Subcutaneous adipose tissue (tissue), 4 donors: Measurements from ENCODE around the gene CERS1. TPM values are rescaled to one million over a fixed set of nuclear protein-coding genes. Genes with fewer than 3 reads are reported as not detected.

Experiments used
- total RNA-seq, 4 donors: library from RNA; depleted of rRNA; stranded (reverse); fragments of >200 nt; gene quantifications; one replicate each; pipeline ENCODE4 v1.1.0, GENCODE V29; 2016
- TF ChIP-seq, protein P1 (sequence below): fragments of 450-650 bp; IDR thresholded peaks from one replicate; pipeline ENCODE4 v1.5.1; 2016; ENCODE audit warnings: low read depth, mild to moderate bottlenecking, control low read depth, antibody characterized with exemption, moderate library complexity

CERS1 gene
- total RNA-seq, 4 donors from 2014 or later: not detected

DNA sequence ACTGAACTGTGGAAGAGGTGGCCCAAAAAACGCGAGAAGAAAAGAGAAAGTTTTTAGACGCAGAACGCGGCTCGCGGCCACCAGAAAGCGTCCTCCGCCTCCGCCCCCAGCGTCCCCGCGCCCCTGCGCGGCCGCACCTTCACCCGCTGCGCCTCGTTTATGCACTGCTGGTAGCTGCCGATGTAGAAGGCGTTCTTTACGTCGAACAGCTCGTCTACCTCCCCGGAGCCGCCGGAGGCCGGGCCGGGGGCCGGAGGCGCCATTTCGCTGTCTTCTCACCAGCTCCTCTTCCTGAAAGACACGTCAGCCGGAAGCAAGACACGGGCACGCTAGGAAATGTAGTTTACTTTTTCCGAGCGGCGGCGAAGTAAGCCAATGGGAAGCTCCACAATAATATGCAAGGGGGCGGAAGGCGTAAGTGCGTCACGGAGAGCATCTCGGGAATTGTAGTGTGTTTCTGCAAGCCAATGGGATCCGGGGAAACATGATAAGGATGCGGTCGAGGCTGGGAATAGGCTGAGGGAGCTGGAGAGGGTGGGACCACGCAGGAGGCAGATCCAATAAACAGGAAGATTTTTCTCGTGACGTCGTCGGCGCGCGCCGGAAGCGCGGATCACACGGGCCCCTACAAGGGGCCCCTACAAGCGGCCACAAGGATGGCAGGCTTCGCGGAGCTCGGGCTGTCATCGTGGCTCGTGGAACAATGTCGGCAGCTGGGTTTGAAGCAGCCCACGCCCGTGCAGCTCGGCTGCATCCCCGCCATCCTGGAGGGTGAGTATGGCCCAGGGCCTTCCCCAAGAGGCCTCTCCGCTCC, 23.3 kb upstream of the CERS1 start, which contains the start of the genes COPE and DDX49:
COPE (minus strand) TSS at position 302 of the 814 bp plus-strand sequence; CDS start at position 263, 39 bp downstream.
DDX49 (plus strand) TSS at position 630 of the 814 bp plus-strand sequence; CDS start at position 657, 27 bp downstream.
- TF ChIP-seq, protein P1, sequence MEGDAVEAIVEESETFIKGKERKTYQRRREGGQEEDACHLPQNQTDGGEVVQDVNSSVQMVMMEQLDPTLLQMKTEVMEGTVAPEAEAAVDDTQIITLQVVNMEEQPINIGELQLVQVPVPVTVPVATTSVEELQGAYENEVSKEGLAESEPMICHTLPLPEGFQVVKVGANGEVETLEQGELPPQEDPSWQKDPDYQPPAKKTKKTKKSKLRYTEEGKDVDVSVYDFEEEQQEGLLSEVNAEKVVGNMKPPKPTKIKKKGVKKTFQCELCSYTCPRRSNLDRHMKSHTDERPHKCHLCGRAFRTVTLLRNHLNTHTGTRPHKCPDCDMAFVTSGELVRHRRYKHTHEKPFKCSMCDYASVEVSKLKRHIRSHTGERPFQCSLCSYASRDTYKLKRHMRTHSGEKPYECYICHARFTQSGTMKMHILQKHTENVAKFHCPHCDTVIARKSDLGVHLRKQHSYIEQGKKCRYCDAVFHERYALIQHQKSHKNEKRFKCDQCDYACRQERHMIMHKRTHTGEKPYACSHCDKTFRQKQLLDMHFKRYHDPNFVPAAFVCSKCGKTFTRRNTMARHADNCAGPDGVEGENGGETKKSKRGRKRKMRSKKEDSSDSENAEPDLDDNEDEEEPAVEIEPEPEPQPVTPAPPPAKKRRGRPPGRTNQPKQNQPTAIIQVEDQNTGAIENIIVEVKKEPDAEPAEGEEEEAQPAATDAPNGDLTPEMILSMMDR: no peak

DNA sequence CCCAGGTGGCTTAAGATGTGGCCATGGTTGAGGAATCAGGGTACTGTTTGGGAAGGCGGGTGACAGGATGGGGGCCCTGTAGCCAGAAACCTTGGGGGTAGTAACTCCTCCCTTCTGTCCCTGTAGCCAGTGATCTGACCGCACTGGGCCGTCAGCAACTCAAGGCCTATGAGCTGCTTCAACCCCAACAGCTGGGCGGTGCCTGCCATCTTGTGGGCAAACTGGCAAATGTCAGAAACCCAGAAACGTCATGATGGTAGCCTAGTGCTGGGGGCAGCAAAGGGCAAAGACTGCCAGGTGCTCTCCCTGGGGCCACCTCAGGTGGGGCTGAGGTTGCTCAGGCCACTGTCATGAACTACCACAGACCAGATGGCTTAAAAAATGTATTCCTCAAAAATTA, 19.7 kb upstream of the CERS1 start:
- TF ChIP-seq, protein P1: no peak

DNA sequence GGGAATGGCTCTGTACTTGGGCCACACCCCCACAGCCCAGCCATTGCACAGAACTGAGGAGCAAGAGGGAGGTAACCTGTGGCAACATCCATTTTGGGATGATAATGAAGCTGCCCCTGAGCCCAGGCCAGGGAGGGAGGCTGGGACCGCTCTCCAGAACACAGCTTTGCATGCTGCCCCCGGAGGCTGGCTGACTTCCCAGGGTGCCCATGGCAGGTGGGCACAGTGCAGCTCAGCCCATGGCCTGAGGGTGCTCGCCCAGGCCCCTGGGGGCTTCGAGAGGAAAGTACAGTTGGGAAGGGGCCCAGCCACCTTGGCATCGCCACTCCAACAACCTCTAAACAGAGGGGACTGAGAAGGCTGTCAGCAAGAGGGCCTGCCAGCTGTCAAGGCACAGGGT, 17.5 kb upstream of the CERS1 start:
- TF ChIP-seq, protein P1: no peak

DNA sequence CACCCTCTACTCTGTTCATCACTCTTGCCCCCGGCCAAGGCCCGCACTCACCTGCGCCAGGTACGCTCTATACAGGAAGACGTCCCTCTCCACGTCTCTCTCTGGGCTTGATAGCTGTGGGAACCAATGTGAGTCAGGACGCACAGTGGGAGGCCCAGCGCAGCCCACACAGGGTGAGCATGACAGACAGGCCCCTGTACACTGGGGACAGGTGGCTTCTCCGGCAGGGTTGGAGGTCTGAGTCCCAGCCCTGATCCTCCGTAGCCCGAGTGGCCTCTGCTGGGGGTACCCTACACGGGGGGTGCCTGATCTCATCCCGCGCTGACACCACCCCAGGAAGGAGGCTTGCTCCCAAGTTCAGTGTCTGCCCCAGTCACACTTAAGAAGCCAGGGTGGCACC, 17.0 kb upstream of the CERS1 start:
- TF ChIP-seq, protein P1: no peak

DNA sequence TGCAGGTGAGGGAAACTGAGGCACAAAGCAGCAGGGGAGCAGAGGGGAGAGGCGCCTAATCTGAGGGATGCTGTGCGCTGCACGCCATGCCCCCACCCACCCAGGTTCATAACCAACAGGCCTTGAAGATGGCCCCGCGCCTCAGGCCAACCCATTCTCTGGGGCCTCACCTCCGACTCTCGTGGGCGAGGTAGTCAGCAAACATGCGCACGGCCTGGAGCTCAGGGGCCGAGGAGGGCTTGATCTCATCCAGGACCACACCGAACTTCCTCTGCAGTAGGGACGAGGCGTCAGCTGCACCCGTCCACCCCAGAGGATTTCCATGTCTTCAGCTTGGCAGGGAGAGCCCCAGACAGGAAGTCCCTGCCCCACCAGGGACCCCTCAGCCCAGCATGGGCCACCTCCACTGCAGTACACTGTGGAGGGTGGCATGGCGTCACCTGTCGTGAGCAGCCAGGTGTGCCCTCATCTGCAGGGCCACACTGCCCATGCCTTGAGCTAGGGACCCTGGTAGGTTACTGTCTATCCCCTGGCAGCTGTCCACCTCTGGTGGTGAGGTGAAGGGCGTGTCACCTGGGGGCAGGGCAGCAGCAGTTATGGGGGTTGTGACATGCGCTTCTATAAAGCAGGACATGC, 15.0 kb upstream of the CERS1 start:
- TF ChIP-seq, protein P1: no peak

DNA sequence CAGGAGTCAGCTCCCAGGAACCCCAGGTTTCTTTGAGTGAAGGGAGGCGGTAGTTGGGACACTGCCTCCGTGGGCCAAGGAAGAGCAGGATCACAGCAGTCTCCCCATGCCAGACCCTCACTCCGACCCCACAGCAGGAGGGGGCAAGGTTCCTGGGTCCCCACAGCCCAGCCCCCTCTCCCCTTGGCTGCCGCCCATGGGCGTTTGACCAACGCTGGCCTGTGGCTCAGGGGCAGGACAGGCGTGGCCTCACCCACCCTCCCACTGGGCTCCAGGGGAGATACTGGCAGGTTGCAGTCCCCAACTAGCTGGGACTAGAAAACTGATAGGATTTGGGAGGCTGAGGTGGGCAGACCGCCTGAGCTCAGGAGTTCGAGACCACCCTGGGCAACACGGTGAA, 14.1 kb upstream of the CERS1 start:
- TF ChIP-seq, protein P1: no peak

DNA sequence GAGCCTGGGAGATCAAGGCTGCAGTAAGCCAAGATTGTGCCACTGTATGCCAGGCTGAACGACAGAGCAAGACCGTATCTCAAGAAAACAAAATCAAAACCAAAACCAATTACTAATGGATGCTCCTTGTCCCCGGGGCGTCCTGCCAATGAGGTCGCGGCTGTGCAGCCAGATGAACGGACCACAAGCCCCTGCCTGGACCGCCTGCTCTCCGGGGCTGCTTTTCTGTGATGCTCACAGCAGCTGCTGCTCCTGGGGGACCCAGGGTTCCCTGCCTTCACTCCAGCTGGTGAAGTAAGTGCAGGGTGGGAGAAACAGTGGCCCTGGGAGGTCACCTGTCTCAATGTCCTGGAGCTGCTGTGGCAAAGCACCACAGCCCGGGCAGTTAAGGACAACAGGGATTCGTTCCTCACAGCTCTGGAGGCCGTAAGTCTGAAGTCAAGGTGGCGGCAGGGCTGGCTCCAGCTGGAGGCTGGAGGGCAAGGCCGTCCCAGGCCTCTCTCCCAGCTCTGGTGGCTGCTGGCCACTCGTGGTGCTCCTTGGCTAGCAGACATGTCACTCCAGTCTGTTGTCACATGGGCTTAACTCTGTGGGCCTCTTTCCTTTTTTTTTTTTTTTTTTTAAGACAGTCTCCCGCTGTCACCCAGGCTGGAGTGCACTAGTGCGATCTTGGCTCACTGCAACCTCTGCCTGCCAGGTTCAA, 13.1 kb upstream of the CERS1 start:
- TF ChIP-seq, protein P1: no peak
